CD4-positive, alpha-beta T cell (primary cell): Measurements from ENCODE around the gene ELOB. TPM values are rescaled to one million over a fixed set of nuclear protein-coding genes. Genes with fewer than 3 reads are reported as not detected.

Experiments used
- ATAC-seq: fragments of 200-7000 bp; cut with Tn5 transposase; one replicate; pipeline ENCODE4 v1.10.0; 2022; ENCODE audit warnings: mild to moderate bottlenecking; ENCODE audit not compliant: poor library complexity
- CTCF ChIA-PET: fragments of 350-600 bp; sonication (Branson Sonifier 250); formaldehyde crosslinking; loops from one replicate; lab custom pipeline; 2021; ENCODE audit warnings: antibody characterized with exemption, inconsistent platforms; lab: Charles Lee
- POLR2A ChIA-PET: fragments of 350-600 bp; sonication (Branson Sonifier 250); formaldehyde crosslinking; loops from one replicate; lab custom pipeline; 2021; ENCODE audit warnings: antibody characterized with exemption, inconsistent platforms; lab: Charles Lee
- DNase-seq, 14 experiments: peaks; one replicate each; pipeline ENCODE4 v3.0.0-alpha.2; 2013 to 2020; ENCODE audit warnings: mixed read lengths in 2 of 14
- H3K27ac ChIP-seq, 2 donors: one replicate each; pipeline versions ENCODE4 v1.5.1 to v1.7.0; 2013; ENCODE audit warnings: low read length in 2 of 2, low read depth in 1 of 2, mild to moderate bottlenecking in 1 of 2
- H3K27me3 ChIP-seq, 2 experiments: 1 replicate in 1 of 2; 2 replicates in 1 of 2; pipeline versions ENCODE4 v1.6.1 to v1.7.0; 2013; ENCODE audit warnings: low read length in 2 of 2, control low read depth in 1 of 2, mild to moderate bottlenecking in 1 of 2, moderate library complexity in 1 of 2; ENCODE audit not compliant: insufficient read depth in 2 of 2, control insufficient read depth in 1 of 2
- H3K36me3 ChIP-seq: one replicate; pipeline ENCODE4 v1.6.1; 2013; ENCODE audit warnings: low read length, control low read depth; ENCODE audit not compliant: insufficient read depth
- H3K4me1 ChIP-seq: one replicate; pipeline ENCODE4 v1.6.1; 2013; ENCODE audit warnings: low read length, control low read depth; ENCODE audit not compliant: insufficient read depth
- H3K4me3 ChIP-seq: one replicate; pipeline ENCODE4 v1.5.1; 2013; ENCODE audit warnings: mild to moderate bottlenecking, low read length, moderate library complexity
- H3K9me3 ChIP-seq, 2 experiments: 1 replicate in 1 of 2; 2 replicates in 1 of 2; pipeline versions ENCODE4 v1.6.1 to v1.7.0; 2013; ENCODE audit warnings: low read length in 2 of 2, mild to moderate bottlenecking in 2 of 2, control low read depth in 1 of 2, moderate library complexity in 1 of 2; ENCODE audit not compliant: control insufficient read depth in 1 of 2, insufficient read depth in 1 of 2
- H3K27ac Mint-ChIP-seq: one replicate; pipeline ENCODE4 v1.8.0; 2020; ENCODE audit warnings: mixed read lengths
- H3K27me3 Mint-ChIP-seq: one replicate; pipeline ENCODE4 v1.8.0; 2021; ENCODE audit warnings: mixed read lengths
- H3K36me3 Mint-ChIP-seq: one replicate; pipeline ENCODE4 v1.8.0; 2021; ENCODE audit warnings: low read depth, mixed read lengths
- H3K4me1 Mint-ChIP-seq: one replicate; pipeline ENCODE4 v1.8.0; 2021; ENCODE audit warnings: low read depth, mixed read lengths
- H3K4me3 Mint-ChIP-seq: one replicate; pipeline ENCODE4 v1.8.0; 2020; ENCODE audit warnings: mild to moderate bottlenecking, mixed read lengths
- H3K9me3 Mint-ChIP-seq: one replicate; pipeline ENCODE4 v1.8.0; 2020; ENCODE audit warnings: mixed read lengths
- intact Hi-C, 2 experiments: fragments of 100-400 bp; cut with DNase I in 1 of 2; cut with micrococcal nuclease in 1 of 2; formaldehyde crosslinking; loops; one replicate each; pipeline versions ENCODE4 v1.15.1 to v1.9.0; 2023 to 2025; cut with DNase I, micrococcal nuclease
- total RNA-seq, 174 experiments: library from RNA in 2 of 174; stranded (reverse) in 2 of 174; gene quantifications; one replicate each; pipeline ENCODE4 v1.2.3 and lab custom pipeline; 2021 to 2026
- TF ChIP-seq, protein P1 (sequence below): fragments of 200-600 bp; IDR thresholded peaks from one replicate; pipeline ENCODE4 v1.8.0; 2022; ENCODE audit warnings: antibody characterized with exemption, mild to moderate bottlenecking

The ELOB gene
- total RNA-seq, 2 experiments from 2014 or later: 102 to 103 TPM

DNA sequence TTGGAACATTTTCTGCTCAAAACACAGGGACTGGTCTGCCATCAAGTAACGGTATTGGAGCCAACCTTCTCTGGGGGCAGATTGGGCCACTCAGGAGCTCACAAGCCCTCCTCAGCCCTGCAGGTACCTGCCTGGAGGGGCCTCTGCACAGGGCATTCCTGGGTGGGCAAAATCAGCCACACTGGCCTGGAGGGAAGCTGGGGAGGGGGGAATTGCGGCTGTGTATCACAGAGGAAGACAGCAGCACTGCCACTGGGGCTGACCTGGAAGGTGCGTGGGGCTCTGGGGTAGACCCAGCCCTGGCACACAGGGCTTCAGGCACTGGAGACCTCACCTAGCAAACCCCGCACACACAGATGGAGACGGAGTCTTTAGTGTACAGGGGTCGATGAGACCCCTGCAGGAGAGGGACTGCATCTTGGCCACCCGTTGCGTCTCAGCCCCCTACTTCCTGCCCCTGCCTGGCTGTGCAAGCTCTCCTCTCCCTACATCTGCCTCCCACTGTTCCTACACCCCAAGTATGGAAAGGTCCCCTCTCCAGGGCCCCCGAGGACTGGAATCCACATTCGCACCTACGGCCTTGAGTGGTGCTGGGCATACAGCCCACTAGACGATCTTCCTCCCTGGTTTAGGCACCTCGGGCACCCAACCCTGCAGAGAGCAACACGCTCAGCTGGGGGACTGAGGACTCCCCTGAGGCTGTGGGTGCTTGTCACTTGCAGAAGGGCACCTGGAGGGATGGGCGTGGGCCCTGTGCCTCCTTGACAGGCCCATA, 31.8 kb downstream of the ELOB start:
- Histone ChIP-seq H3K27me3 (no peaks in the 10 kb centered on the region), H3K4me1 (peaks cover 2% of the 10 kb centered on the region), H3K9me3 (no peaks in the 10 kb centered on the region), H3K36me3 (no peaks in the 10 kb centered on the region), H3K4me3 (no peak overlapping the region), H3K27ac (no peak overlapping the region)
- ChIA-PET CTCF (no interaction called here), POLR2A (no interaction called here)
- intact Hi-C loops: no loop called here
- Mint-ChIP-seq H3K9me3 (no peaks in the 10 kb centered on the region), H3K27ac (no peak overlapping the region), H3K36me3 (no peaks in the 10 kb centered on the region), H3K4me1 (no peaks in the 10 kb centered on the region), H3K27me3 (no peaks in the 10 kb centered on the region), H3K4me3 (no peak overlapping the region)
- DNase-seq (peak in 1 of 14 experiments; percentile 14), ATAC-seq (no peak)
- TF ChIP-seq, protein P1, sequence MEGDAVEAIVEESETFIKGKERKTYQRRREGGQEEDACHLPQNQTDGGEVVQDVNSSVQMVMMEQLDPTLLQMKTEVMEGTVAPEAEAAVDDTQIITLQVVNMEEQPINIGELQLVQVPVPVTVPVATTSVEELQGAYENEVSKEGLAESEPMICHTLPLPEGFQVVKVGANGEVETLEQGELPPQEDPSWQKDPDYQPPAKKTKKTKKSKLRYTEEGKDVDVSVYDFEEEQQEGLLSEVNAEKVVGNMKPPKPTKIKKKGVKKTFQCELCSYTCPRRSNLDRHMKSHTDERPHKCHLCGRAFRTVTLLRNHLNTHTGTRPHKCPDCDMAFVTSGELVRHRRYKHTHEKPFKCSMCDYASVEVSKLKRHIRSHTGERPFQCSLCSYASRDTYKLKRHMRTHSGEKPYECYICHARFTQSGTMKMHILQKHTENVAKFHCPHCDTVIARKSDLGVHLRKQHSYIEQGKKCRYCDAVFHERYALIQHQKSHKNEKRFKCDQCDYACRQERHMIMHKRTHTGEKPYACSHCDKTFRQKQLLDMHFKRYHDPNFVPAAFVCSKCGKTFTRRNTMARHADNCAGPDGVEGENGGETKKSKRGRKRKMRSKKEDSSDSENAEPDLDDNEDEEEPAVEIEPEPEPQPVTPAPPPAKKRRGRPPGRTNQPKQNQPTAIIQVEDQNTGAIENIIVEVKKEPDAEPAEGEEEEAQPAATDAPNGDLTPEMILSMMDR: no peak

DNA sequence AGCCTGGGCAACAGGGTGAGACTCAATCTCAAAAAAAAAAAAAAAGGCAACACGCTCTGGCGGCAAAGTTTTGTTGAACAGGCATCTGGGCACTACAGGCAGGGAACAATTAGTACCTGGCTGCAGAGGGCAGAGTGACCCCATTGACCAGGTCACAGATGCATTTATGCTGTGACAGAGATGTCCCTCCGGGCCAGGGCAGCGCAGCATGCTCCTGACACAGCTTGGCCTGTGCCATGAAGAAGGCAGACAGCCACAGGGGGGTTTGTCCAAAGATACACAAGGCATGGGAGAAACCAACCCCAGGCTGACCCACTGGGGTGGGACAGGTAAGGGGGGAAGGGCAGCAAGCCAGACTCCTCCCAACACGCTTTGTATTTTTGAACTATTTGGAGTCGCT, 32.4 kb downstream of the ELOB start:
- no peak for DNase-seq
- Mint-ChIP-seq H3K4me1 (no peaks in the 10 kb centered on the region), H3K36me3 (no peaks in the 10 kb centered on the region), H3K4me3 (no peak overlapping the region), H3K27ac (no peak overlapping the region), H3K27me3 (no peaks in the 10 kb centered on the region), H3K9me3 (no peaks in the 10 kb centered on the region)
- no peak for ATAC-seq
- Histone ChIP-seq H3K4me1 (peaks cover 1% of the 10 kb centered on the region), H3K27me3 (no peaks in the 10 kb centered on the region), H3K4me3 (no peak overlapping the region), H3K27ac (no peak overlapping the region), H3K9me3 (no peaks in the 10 kb centered on the region), H3K36me3 (no peaks in the 10 kb centered on the region)
- intact Hi-C loops: no loop called here
- TF ChIP-seq, protein P1: no peak
- CTCF ChIA-PET: no interaction called here
- POLR2A ChIA-PET: no interaction called here

- intact Hi-C loops: no loop called here
- CTCF ChIA-PET: interaction anchor here (0.6 kb wide), 1 partner anchor 240 kb away, joined by 3 read pairs; no protein-coding TSS in a partner anchor
- DNase-seq (no peak), ATAC-seq (no peak)
- POLR2A ChIA-PET: no interaction called here
- Mint-ChIP-seq H3K27ac (no peak overlapping the region), H3K27me3 (no peaks in the 10 kb centered on the region), H3K36me3 (no peaks in the 10 kb centered on the region), H3K4me1 (no peaks in the 10 kb centered on the region), H3K9me3 (no peaks in the 10 kb centered on the region), H3K4me3 (no peak overlapping the region)
- TF ChIP-seq, protein P1: no peak
- Histone ChIP-seq H3K4me3 (no peak overlapping the region), H3K27ac (no peak overlapping the region), H3K27me3 (no peaks in the 10 kb centered on the region), H3K4me1 (no peaks in the 10 kb centered on the region), H3K9me3 (peaks cover 0 to 5% of the 10 kb centered on the region in 2 experiments), H3K36me3 (no peaks in the 10 kb centered on the region)
These were observed 33.9 kb downstream of the ELOB start for GRCh38 chr16:2743007-2743810.
